SK-N-MC (cell line): Measurements from ENCODE around the gene CDC6.

Experiments used
- EZH2 ChIP-seq: fragments of 200-600 bp; sonication (generic); IDR thresholded peaks from one replicate; pipeline ENCODE4 v1.6.1; 2017; ENCODE audit warnings: antibody characterized with exemption
- FOXP2 ChIP-seq: optimal IDR thresholded peaks from 2 replicates; pipeline ENCODE3; 2011; ENCODE audit warnings: mild to moderate bottlenecking, moderate library complexity; ENCODE audit not compliant: insufficient read depth; ENCODE audit errors: extremely low read length, control extremely low read depth
- POLR2AphosphoS5 ChIP-seq: IDR thresholded peaks from 2 replicates; pipeline ENCODE4 v1.6.1; 2012; ENCODE audit warnings: mild to moderate bottlenecking, low read depth, low read length, borderline replicate concordance

DNA sequence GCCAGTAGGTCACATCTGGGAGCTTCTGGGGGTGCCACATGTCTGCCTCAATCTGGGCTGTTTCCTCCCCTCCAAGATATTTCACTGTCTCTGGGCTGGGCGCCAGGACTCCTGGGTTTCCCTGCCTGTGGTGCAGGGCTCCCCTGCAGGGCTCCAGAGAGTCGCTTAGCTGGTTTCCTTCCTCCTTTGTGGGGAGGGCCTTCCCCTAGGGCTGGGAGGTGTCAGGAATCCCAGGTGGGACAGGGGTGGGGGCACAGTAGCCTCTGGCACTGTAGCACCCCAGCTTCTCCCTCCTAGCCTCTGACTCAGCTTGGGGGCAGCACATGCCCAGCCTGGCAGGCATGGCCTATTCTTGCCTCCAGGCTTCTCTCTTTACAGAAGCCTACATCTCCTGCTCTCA lies 23.9 kb downstream of the CDC6 start:
- TF ChIP-seq FOXP2 = no peak
- peak; percentile 42; the same call in 1 of the 2 replicates for TF ChIP-seq POLR2AphosphoS5
- no peak for TF ChIP-seq EZH2
